Measurements from ENCODE around the gene SYT9.

DNA sequence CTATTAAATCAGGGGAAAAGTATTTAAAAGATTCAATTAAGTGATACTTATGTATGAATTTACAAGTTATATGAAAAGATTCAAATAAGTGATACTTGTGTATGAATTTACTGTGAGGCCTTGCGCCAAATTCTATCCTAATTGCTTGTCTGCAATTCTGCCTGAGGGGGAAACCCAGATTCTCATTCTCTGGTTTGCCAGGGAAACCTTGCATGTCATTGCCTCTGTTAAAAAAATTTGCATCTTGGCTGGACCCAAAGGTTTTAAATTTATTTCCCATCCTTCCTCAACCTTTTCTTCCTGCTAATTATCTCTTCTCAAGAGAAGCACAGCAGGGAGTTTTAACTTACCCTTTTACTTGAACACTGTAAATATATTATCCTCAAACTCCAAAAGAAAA is 247.4 kb downstream of the SYT9 start:
- TF ChIP-seq, protein P1, sequence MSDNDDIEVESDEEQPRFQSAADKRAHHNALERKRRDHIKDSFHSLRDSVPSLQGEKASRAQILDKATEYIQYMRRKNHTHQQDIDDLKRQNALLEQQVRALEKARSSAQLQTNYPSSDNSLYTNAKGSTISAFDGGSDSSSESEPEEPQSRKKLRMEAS (IDR thresholded peaks at IDR 0.05): no peak
- TF ChIP-seq GABPA (IDR thresholded peaks at IDR 0.05; ENCODE audit: borderline replicate concordance, insufficient read depth, low read length): no peak
- TF ChIP-seq BRCA1 (IDR thresholded peaks at IDR 0.05; ENCODE audit: low read depth, low read length): no peak
- TF ChIP-seq KDM1A (IDR thresholded peaks at IDR 0.05; ENCODE audit: borderline replicate concordance, low read length): no peak
- no peak for TF ChIP-seq CEBPB (IDR thresholded peaks at IDR 0.05; ENCODE audit: low read depth, low read length)
- no peak for TF ChIP-seq TAF1 (IDR thresholded peaks at IDR 0.05; ENCODE audit: low read depth, low read length)
- TF ChIP-seq, protein P2, sequence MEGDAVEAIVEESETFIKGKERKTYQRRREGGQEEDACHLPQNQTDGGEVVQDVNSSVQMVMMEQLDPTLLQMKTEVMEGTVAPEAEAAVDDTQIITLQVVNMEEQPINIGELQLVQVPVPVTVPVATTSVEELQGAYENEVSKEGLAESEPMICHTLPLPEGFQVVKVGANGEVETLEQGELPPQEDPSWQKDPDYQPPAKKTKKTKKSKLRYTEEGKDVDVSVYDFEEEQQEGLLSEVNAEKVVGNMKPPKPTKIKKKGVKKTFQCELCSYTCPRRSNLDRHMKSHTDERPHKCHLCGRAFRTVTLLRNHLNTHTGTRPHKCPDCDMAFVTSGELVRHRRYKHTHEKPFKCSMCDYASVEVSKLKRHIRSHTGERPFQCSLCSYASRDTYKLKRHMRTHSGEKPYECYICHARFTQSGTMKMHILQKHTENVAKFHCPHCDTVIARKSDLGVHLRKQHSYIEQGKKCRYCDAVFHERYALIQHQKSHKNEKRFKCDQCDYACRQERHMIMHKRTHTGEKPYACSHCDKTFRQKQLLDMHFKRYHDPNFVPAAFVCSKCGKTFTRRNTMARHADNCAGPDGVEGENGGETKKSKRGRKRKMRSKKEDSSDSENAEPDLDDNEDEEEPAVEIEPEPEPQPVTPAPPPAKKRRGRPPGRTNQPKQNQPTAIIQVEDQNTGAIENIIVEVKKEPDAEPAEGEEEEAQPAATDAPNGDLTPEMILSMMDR (IDR thresholded peaks at IDR 0.05; ENCODE audit: control extremely low read depth in 1 of 3, insufficient read depth in 1 of 3, low read depth in 1 of 3, low read length in 3 of 3): no peak
- no peak for TF ChIP-seq POLR2A (IDR thresholded peaks at IDR 0.05; ENCODE audit: control extremely low read depth in 1 of 2, low read depth in 2 of 2, low read length in 2 of 2)

Data from H1 (cell line).